Nucleus accumbens (tissue), 56 donors: ENCODE data around the gene GYPC.

ENCODE experiments used
- DNase-seq, 56 donors: peaks; one replicate each; lab custom pipeline; 2025; lab: John Stamatoyannopoulos, UW

The GYPC gene

DNA sequence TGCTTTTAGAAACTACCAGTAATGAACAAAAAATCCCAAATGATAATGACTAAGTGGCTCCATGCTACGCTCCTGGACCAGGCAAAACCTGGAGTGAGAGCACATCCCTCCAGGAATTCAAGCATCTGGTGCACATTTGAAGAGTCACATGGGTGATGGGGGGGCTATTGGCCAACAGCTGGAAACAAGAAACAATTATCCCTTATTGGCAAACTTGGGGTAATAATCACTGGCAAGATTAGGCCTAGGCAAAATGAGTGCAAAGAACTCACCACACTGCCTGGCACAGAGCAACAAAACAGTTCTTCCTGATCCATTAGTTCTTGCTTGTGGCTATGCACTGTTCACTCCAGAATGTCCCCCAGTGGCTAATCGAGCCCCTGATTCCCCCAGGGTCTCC is 66.1 kb downstream of the GYPC start:
- DNase-seq, result no peak

DNA sequence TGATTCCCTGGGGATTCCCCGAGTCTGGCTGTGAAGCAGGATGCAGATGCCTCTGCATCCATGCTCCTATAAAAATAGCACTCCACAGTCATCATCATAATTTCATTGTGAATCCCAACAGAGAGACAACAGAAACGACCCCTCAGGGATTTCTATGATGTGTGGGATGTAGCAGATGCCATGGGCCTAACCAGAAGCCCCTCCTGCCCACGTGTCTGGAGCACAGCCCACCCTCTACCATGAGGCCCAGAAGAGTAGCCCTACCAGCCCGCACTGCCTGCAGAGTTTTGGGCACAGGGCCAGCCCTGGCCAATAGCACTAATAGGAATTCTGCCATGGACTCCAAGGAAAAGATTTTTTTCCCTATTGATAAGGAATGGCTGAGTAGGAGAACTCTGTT is 66.6 kb downstream of the GYPC start:
- DNase-seq, result no peak

DNA sequence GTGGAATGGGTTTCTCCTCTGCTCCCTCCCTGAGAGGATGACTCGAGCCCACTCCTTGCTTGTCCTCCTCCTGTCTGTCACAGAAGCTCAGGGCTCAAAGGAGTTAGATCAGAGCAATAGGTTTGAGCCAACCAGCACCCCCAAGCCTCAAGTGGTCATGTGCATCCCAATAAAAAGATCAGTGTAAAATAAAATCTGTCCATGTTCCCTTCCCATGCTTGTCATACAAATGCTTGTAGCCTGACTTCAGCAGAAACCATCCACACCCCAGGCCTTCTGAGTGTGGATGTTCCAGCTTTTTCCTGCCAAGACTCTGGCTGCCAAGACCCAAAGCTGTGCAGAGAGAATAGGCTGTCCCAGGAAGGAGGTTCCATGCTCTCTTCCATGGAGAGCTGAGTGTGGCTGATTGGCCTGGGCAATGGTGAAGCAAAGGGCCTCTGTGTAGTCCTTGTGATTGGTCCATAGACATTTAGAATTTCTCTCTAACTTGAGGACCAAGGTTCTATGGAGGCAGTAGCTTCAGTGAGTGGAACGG is 67.4 kb downstream of the GYPC start:
- DNase-seq, result no peak

DNA sequence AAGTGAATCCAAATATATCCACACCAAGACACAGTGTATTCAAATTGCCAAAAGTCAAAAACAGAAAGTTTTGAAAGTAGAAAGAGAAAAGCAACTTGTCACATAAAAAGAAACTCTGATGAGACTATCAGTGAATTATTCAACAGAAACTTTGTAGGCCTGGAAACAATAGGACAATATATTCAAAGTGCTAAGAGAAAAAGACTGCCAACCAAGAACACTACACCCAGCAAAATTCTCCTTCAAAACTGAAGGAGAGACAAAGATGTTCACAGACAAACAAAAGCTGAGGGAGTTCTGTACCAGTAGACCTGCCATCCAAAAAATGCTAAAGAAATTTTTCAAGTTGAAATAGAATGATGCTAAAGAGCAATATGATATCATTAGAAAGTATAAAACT is 69.6 kb downstream of the GYPC start:
- DNase-seq, result no peak

DNA sequence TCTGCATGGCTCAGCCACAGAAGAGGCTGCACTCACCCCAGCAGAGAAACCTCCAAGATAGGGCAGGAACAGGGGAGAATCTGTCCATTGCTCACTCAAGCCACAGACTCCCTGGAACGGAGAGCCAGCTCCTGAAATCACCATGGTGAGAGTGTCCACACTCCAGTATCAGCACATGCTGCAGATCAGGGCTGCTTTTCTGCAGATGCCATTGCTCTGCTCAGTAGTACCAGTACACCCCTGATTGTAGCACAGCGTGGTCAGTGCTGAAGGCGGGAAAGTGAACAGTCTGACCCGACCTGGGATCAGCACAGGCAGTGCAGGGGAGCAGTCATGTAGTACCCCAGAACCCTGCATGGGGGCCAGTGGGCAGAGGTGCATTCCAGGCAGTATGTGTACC is 73.9 kb downstream of the GYPC start:
- no peak for DNase-seq

DNA sequence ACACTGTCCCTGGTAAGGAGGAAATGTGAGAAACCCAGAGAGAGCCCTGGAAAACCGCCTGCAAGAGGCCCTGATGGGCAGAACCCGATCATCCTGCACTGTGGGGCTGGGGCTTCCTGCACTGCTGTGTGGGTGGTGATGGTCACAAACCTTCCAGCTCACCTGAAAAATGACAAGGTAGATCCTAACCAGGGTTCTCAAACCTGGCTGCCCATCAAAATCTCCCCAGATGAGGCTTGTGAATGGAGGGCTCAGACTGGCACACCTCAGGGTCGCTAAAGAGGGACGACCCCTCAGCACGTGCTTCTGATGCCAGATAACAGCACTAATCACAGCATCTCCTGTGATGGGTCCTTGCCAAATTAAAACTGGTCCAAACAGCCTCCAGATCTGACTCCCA is 74.7 kb downstream of the GYPC start:
- no peak for DNase-seq

DNA sequence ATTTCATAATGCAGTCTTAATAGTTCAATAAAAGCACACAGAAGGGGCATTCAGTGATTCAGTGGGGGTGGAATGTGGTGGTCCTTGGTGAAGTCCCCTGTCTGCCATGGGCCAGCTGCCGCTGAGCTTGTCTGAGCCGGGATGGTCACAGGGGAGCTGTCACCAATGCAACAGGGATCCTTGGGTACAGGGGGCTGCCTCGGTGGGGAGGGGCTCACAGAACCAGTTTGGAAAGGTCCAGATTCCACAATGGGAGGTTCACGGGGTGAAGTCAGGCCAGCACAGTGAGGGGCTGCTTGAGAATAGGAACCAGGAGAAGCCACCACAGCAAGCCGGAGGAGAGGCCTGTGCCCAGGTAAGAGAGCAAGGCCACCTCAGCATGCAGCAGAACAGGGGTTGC is 75.4 kb downstream of the GYPC start:
- no peak for DNase-seq

DNA sequence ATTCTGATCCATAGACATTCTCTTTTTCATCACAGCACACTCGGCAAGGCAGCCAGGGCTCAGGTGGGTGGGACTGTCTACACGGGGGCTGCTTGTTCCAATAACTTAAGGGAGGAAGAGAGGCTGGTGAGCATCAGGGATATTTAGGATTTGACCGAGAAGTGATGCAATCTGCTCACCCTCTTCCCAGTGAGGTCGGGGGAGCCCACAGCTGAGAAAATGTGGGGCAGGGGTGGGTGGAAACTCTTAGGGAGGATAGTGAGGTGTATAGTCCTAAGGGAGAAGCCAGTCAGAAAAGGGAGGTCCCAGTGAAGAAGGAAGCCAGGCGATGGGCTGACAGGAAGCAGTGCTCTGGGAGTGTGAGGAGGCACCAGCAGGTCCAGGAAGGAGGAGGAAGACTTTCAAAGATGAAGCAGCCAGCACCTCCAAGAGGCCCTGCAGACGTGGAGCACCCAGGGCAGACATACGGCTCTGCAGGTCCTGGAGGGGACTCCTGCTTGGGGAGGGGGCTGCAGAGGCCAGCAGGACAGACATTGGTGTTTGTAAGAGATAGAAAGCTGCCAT is 76.8 kb downstream of the GYPC start:
- DNase-seq, result no peak

DNA sequence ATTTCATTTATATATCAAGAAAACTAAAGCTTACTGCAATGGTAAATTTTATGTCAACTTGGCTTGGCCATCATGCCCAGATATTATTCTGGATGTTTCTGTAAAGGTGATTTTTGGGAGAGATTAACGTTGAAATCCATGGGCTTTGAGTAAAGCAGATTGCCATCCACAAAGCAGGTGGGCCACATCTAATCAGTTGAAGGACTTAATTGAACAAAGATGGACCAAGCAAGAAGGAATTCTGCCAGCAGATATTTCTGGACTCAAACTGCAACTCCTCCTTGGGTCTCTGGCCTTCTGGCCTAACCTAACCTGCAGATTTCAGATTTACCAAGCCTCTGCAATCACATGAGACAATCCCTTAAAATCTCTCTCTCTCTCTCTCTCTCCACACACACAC is 77.8 kb downstream of the GYPC start:
- no peak for DNase-seq

DNA sequence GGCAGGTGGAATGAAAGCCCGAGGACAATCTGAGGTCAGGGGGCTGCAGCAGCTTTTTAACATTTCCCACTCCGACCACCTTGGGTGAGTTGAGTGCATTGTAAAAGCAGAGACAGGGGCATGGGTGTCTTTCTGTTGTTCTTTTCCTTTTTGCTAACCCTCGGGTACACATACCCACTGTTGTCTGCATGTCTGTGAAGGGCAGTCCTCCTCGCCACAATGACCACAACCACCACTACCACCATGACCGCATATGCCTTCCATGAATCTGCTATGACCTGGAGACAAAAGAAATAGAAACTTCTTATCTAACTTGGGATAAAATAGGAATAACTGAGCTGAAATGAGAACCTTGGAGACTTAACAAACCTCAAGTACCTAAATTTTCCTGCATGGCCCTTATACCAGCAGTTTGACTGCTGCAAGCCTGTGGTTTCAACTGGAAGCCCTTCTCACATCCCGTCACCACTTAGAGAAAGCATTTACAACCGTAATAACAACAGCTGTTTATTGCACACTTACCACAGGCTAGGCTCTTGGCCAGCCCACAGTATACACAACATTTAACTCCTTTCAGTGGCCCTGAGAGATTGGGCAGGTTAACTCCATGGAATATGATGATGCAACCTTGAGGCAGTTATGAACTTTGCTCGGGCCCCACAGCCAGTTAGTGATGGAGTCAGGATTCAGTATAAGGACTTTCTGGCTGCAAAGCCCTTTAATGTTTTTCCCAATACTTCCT is 80.3 kb downstream of the GYPC start:
- no peak for DNase-seq

DNA sequence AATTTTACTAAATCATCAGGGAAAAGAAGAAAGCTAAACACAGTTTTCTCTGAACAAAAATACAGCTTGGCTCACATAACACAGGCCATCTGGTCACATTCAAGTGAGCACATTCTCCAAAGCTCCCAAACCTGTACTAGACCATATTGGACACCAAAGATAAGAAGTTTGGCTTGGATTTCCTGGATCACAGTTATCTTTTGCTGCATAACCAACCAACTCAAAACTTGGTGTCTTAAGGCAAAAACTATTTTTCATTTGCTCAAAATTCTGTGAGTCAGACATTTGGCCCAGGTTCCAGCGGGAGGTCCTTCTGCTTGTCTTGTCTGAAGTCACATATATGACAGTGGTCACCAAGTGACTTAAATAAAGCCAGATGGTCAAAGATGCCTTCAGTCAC is 83.2 kb downstream of the GYPC start:
- no peak for DNase-seq

DNA sequence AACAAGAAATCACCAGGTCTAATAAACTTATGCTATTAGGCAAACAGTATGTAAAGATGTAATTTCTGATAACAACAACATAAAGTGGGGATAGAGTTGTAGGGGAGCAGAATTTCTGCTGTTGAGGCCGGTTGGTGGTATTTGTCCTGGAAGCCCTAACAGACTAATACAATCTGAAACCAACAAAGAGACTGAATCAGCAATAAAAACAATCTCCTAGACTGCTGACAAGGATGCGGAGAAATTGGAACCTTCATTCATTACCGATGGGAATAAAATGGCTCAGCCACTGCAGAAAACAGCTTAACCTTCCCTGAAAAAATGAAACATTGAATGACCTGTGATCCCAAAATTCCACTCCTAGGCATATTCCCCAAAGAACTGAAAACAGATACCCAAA is 88.7 kb downstream of the GYPC start:
- DNase-seq, result no peak
